ENCODE results near the gene LTBP3. TPM values are rescaled to one million over a fixed set of nuclear protein-coding genes. Genes with fewer than 3 reads are reported as not detected.
A peak's percentile ranks its signal among the peaks of the same experiment; 100 is the strongest.

Gene LTBP3
- total and polyA plus RNA-seq, 9 of the 15 experiments (the other 6 are each of a cell fraction or from before 2014, with no cell fraction given) = 0.06 to 20.5 (median 4.8) TPM

GRCh38 chr11:65506772-65507505 is 51.2 kb downstream of the LTBP3 start (continued):
- TF ChIP-seq CEBPZ (IDR thresholded peaks at IDR 0.05; ENCODE audit: borderline replicate concordance, low read depth, low read length) (no peak), ZBTB9 (CRISPR knock-in tag; IDR thresholded peaks at IDR 0.05) (peak; percentile 98), SMARCA4 (IDR thresholded peaks at IDR 0.05) (peak; percentile 43), RFX7 (CRISPR knock-in tag; IDR thresholded peaks at IDR 0.05) (peak; percentile 97), ZNF121 (CRISPR knock-in tag; conservative IDR thresholded peaks at IDR 0.05) (peak; percentile 86), TRIM28 (IDR thresholded peaks at IDR 0.05) (no peak; the same call in 1 of the 2 replicates), MAFF (IDR thresholded peaks at IDR 0.05; ENCODE audit: low read length) (peak; percentile 65), ZBTB49 (CRISPR knock-in tag; IDR thresholded peaks at IDR 0.05; ENCODE audit: borderline replicate concordance) (peak; percentile 13; the same call in 1 of the 2 replicates), MNT (conservative IDR thresholded peaks at IDR 0.05) (peak; percentile 44 to 49; a peak in 3 of 4 replicates), STAT6 (CRISPR knock-in tag; IDR thresholded peaks at IDR 0.05) (0 out of 2 replicates have a peak, but pooled peaks have one; percentile 59), ETS1 (conservative IDR thresholded peaks at IDR 0.05; ENCODE audit: control insufficient read depth, low read depth, low read length) (peak; percentile 88)
